T-helper 17 cell (primary cell): ENCODE data around the gene ANKRD13D. TPM values are rescaled to one million over a fixed set of nuclear protein-coding genes. Genes with fewer than 3 reads are reported as not detected.

Experiments used
- ATAC-seq: fragments of 150-1000 bp; cut with Tn5 transposase; 2 replicates; pipeline ENCODE4 v1.10.0; 2021; ENCODE audit warnings: mild to moderate bottlenecking, moderate library complexity
- DNase-seq, 3 donors: peaks; one replicate each; pipeline versions ENCODE4 v3.0.0 to v3.0.0-alpha.2; 2020 to 2021
- H3K9me3 ChIP-seq: one replicate; pipeline ENCODE4 v1.7.0; 2013; ENCODE audit warnings: low read length, mild to moderate bottlenecking; ENCODE audit not compliant: control insufficient read depth, poor library complexity, severe bottlenecking
- H3K27ac Mint-ChIP-seq: one replicate; pipeline ENCODE4 v1.8.0; 2022; ENCODE audit warnings: mild to moderate bottlenecking, moderate library complexity, mixed read lengths
- H3K27me3 Mint-ChIP-seq: one replicate; pipeline ENCODE4 v1.8.0; 2022; ENCODE audit warnings: mixed read lengths
- H3K36me3 Mint-ChIP-seq: one replicate; pipeline ENCODE4 v1.8.0; 2022; ENCODE audit warnings: low read depth, mixed read lengths
- H3K4me1 Mint-ChIP-seq: one replicate; pipeline ENCODE4 v1.8.0; 2022; ENCODE audit warnings: mild to moderate bottlenecking, mixed read lengths
- H3K4me3 Mint-ChIP-seq: one replicate; pipeline ENCODE4 v1.8.0; 2022; ENCODE audit warnings: mild to moderate bottlenecking, moderate library complexity, mixed read lengths
- total RNA-seq, 4 donors: library from RNA in 2 of 4; stranded (reverse) in 2 of 4; gene quantifications; one replicate each; pipeline ENCODE4 v1.2.3 and lab custom pipeline; 2022 to 2026

Gene ANKRD13D
- total RNA-seq, 2 donors from 2014 or later: 174 to 220 TPM

DNA sequence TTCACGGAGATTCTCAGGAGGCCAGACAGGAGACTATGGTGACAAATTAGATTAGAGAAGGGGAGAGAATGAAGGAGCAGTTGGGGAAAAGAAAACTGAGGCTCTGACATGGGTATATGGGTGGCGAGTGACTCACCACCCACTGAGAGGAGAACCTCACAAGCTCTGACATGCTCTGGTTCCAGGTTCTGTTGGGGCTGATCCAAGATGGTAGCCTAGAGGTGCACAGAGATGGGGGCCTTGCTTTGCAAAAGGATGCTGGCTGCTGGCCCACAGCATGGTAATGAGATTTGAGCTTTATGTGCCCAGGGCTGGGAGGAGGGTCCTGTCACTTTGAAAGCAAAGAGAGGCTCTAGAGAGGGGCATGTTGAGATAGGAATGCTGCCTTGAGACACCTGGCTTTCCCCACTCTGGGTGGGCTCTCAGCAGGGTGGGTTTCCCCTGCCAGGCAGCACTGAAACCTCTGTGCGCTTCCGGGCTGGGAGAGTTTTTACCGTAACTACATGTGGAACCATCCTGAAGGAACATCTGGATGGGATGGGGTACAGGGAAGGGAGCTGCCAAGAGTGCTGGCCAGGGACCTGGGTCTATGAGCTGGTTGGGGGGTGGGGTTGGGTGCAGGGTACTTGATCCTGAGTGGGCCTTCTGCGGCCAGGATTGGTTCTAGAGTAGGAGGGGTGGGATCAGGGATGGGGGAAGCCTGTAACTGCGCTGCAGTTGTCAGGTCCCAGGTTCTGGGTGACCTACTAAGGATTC, 24.0 kb upstream of the ANKRD13D start:
- H3K9me3 ChIP-seq: no peaks in the 10 kb centered on the region
- H3K36me3 Mint-ChIP-seq: peaks cover 8% of the 10 kb centered on the region
- H3K27me3 Mint-ChIP-seq: no peaks in the 10 kb centered on the region
- DNase-seq: no peak
- peak overlapping the region; percentile 76 for H3K4me3 Mint-ChIP-seq
- peaks cover 50% of the 10 kb centered on the region for H3K4me1 Mint-ChIP-seq
- H3K27ac Mint-ChIP-seq: peak overlapping the region; percentile 89
- ATAC-seq: no peak

- Mint-ChIP-seq H3K36me3 (peaks cover 12% of the 10 kb centered on the region), H3K27me3 (no peaks in the 10 kb centered on the region), H3K4me3 (peak overlapping the region; percentile 87), H3K27ac (peak overlapping the region; percentile 89), H3K4me1 (peaks cover 58% of the 10 kb centered on the region)
- DNase-seq: peak; percentile 70 to 79 (median 78)
- ATAC-seq: peak; percentile 59
- H3K9me3 ChIP-seq: no peaks in the 10 kb centered on the region
Measured at GRCh38 chr11:67265633-67266448, 23.3 kb upstream of the ANKRD13D start.

GRCh38 chr11:67266449-67267187, 22.5 kb upstream of the ANKRD13D start, which contains the start of gene GRK2:
Gene GRK2, plus strand, starts transcription at chr11:67266473. Its CDS starts 227 bp downstream, at chr11:67266700.
- peaks cover 65% of the 10 kb centered on the region for H3K4me1 Mint-ChIP-seq
- ATAC-seq: peak; percentile 45

GRCh38 chr11:67267188-67268080, 21.7 kb upstream of the ANKRD13D start:
- H3K27me3 Mint-ChIP-seq: no peaks in the 10 kb centered on the region
- ATAC-seq: no peak
- no peak for DNase-seq
- peaks cover 68% of the 10 kb centered on the region for H3K4me1 Mint-ChIP-seq
- peaks cover 12% of the 10 kb centered on the region for H3K36me3 Mint-ChIP-seq
- peak overlapping the region; percentile 97 for H3K27ac Mint-ChIP-seq
- no peaks in the 10 kb centered on the region for H3K9me3 ChIP-seq
- H3K4me3 Mint-ChIP-seq: peak overlapping the region; percentile 98

More at GRCh38 chr11:67266449-67267187, 22.5 kb upstream of the ANKRD13D start, which contains the start of gene GRK2:
- no peaks in the 10 kb centered on the region for H3K9me3 ChIP-seq
- Mint-ChIP-seq H3K36me3 (peaks cover 12% of the 10 kb centered on the region), H3K27me3 (no peaks in the 10 kb centered on the region), H3K4me3 (peak within 1 kb of the TSS; percentile 98), H3K27ac (peak within 1 kb of the TSS; percentile 97)
- DNase-seq: peak in 2 of 3 donors; percentile 45 to 50

- H3K9me3 ChIP-seq: no peaks in the 10 kb centered on the region
- peak overlapping the region; percentile 98 for H3K4me3 Mint-ChIP-seq
Measured at GRCh38 chr11:67268081-67268961, 20.8 kb upstream of the ANKRD13D start.

GRCh38 chr11:67268962-67269268, 20.2 kb upstream of the ANKRD13D start:
- no peak for DNase-seq
- H3K36me3 Mint-ChIP-seq: peaks cover 12% of the 10 kb centered on the region
- peaks cover 72% of the 10 kb centered on the region for H3K4me1 Mint-ChIP-seq
- H3K9me3 ChIP-seq: no peaks in the 10 kb centered on the region
- H3K27me3 Mint-ChIP-seq: no peaks in the 10 kb centered on the region
- ATAC-seq: no peak
- H3K4me3 Mint-ChIP-seq: peak overlapping the region; percentile 98
- peak overlapping the region; percentile 97 for H3K27ac Mint-ChIP-seq

More at GRCh38 chr11:67268081-67268961, 20.8 kb upstream of the ANKRD13D start:
- Mint-ChIP-seq H3K36me3 (peaks cover 12% of the 10 kb centered on the region), H3K27ac (peak overlapping the region; percentile 97), H3K27me3 (no peaks in the 10 kb centered on the region), H3K4me1 (peaks cover 67% of the 10 kb centered on the region)
- DNase-seq: peak in 1 of 3 donors; percentile 50
- ATAC-seq: peak; percentile 39

GRCh38 chr11:67269401-67270255, 19.5 kb upstream of the ANKRD13D start:
- peaks cover 73% of the 10 kb centered on the region for H3K4me1 Mint-ChIP-seq
- no peak for ATAC-seq
- H3K4me3 Mint-ChIP-seq: peak overlapping the region; percentile 98
- peaks cover 12% of the 10 kb centered on the region for H3K36me3 Mint-ChIP-seq
- no peaks in the 10 kb centered on the region for H3K27me3 Mint-ChIP-seq
- no peaks in the 10 kb centered on the region for H3K9me3 ChIP-seq
- DNase-seq: no peak
- peak overlapping the region; percentile 97 for H3K27ac Mint-ChIP-seq

GRCh38 chr11:67270256-67271204, 18.6 kb upstream of the ANKRD13D start:
- Mint-ChIP-seq H3K27me3 (no peaks in the 10 kb centered on the region), H3K4me1 (peaks cover 73% of the 10 kb centered on the region), H3K4me3 (peak overlapping the region; percentile 98), H3K36me3 (peaks cover 12% of the 10 kb centered on the region), H3K27ac (peak overlapping the region; percentile 97)
- ATAC-seq: no peak
- no peaks in the 10 kb centered on the region for H3K9me3 ChIP-seq
- DNase-seq: no peak

GRCh38 chr11:67271205-67271540, 17.9 kb upstream of the ANKRD13D start:
- peaks cover 12% of the 10 kb centered on the region for H3K36me3 Mint-ChIP-seq
- H3K4me1 Mint-ChIP-seq: peaks cover 73% of the 10 kb centered on the region
- H3K4me3 Mint-ChIP-seq: peak overlapping the region; percentile 98
- no peak for DNase-seq
- peak overlapping the region; percentile 97 for H3K27ac Mint-ChIP-seq
- no peaks in the 10 kb centered on the region for H3K9me3 ChIP-seq
- no peak for ATAC-seq
- no peaks in the 10 kb centered on the region for H3K27me3 Mint-ChIP-seq

GRCh38 chr11:67271541-67272284, 17.4 kb upstream of the ANKRD13D start:
- ATAC-seq (peak; percentile 52), DNase-seq (peak in 1 of 3 donors; percentile 49)
- H3K9me3 ChIP-seq: no peaks in the 10 kb centered on the region
- H3K27ac Mint-ChIP-seq: peak overlapping the region; percentile 97
- peak overlapping the region; percentile 98 for H3K4me3 Mint-ChIP-seq
- H3K4me1 Mint-ChIP-seq: peaks cover 78% of the 10 kb centered on the region
- no peaks in the 10 kb centered on the region for H3K27me3 Mint-ChIP-seq
- H3K36me3 Mint-ChIP-seq: peaks cover 12% of the 10 kb centered on the region
